GM18868 (cell line): ENCODE results near the gene GRIK3.

Experiments
- ATAC-seq: cut with Tn5 transposase; IDR thresholded peaks from one replicate; pipeline ENCODE4 v1.9.1; 2021; ENCODE audit warnings: mild to moderate bottlenecking, moderate library complexity; ENCODE audit not compliant: unreplicated experiment

Gene GRIK3

DNA sequence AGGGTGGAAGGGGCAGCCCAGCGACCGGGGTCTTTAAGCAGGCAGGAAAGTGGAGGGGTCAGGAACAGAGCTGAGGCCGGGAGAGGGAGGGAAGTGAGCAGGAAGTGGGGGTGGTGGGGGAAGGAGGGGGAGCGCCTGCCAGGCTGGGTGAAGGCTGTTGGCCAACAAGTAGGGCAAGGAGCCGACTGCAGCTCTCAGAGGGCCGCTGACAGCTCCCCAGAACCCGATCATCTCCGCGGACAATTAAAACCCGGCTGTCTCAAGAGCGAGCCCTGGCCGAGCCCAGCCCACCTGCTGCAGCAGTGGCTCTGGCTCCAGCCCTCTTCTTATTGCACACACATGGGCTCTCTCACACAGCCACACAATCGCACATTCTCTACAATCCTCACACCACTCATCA lies 51.6 kb downstream of the GRIK3 start:
- no peak for ATAC-seq

DNA sequence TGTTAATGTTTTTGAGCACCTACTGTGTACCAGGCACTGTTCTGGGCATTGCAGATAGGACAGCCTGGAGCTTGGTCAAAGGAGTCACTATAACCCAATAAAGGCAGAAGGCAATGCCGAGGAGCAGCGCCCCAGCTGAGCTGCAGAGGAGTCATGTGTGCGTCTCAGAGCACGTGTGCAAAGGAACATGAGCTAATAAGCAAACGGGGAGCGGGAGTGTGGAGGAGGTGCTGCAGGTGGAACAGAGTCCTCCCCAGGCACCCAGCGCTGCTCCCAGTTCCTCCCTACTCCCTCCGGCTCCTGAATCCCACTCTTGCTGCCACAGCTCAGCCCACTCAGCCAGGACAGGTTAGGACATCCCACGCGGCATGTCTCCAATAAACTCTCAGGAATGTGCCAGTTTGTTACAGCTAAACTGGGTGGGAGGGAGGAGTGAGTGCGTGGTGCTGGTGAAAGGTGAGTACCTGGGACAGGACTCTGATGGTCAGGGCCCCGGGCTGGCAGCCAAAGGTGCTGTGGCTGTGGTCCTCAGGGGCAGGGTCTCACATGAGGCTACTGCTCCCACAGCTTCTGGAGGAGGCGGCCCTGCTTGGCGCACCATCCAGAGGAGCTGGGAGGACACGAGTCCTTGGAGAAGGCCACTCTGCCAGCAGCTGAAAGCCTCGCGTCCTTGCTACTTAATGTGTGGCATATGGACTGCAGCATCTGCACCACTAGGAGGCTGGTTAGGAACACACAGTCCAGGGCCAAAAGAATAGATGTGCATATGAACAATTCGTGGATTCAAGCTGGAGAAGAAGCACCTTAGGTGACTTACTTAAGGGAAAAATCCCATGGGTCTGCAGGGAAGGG lies 52.3 kb downstream of the GRIK3 start:
- ATAC-seq, result no peak

GRCh38 chr1:36981126-36981525 lies 53.2 kb downstream of the GRIK3 start:
- no peak for ATAC-seq

DNA sequence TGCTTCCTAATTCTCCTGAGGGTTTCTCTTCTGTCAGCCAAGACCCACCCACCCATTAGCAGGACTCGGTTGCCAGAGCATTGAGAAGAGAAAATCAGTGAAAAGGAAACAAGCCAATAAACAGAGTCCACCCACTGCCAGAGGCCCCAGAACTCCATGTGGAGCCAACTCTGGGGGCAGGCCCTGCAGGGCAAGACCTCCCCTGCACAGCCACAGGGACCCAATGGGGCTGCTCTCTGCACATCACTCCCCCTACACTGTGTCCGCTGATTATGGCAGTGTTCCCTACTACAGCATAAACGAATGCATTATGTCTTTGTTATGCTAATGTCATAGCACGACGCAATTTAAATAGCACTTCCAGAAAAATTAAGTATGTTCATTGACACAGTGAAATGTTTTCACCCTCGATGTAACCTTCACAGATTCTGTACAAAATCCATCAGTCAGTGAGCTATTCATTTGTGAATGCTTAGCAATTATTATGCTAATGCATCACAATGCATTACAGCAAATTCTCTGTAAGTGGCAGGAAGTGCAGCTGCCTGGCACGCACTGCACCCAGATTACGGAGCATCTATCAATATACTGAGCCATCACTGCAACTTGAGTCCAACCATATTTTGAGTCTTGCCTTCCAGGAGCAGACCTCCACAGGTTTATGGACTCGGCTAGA lies 56.4 kb downstream of the GRIK3 start:
- no peak for ATAC-seq

DNA sequence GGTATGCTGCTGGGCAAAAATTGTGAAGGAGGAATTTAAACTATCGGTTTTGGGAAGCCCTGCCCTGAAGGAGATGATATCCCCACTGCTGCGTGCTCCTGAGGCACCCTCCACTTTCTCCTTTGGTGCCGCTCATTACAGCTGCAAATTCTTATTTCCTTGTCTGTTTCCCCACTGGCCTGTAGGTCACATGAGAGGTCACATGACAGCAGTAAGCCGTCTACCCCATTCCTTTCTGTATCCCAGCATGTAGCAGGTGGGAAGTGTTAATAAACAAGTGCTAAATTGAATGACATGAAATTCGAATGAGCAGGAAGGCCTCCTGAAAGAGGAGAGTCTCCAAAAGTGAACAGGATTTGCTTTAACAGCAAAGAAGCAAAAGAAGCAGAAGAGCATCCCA lies 58.7 kb downstream of the GRIK3 start:
- no peak for ATAC-seq

GRCh38 chr1:36973056-36973455 lies 61.3 kb downstream of the GRIK3 start:
- no peak for ATAC-seq

GRCh38 chr1:36971852-36972618 lies 62.3 kb downstream of the GRIK3 start:
- no peak for ATAC-seq

DNA sequence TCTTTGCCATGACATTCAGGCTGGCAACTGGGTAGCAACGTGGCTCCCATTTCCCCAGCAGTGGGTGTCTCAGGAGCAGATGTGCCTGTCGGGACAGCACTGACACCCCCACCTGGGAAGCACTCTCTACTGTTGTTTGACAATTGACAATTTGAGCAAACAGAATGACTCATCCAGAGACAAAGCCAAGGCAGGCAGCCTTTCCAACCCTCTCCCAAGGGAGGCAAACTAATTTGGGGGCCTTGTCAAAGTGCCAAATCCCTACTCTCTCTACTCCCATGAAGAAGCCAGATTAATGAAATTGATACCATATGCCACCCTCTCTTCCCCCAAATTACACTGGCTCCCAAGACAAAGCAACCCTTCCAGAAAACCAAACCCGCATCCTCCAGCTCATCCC lies 65.6 kb downstream of the GRIK3 start:
- no peak for ATAC-seq

GRCh38 chr1:36966242-36966641 lies 68.1 kb downstream of the GRIK3 start:
- no peak for ATAC-seq

DNA sequence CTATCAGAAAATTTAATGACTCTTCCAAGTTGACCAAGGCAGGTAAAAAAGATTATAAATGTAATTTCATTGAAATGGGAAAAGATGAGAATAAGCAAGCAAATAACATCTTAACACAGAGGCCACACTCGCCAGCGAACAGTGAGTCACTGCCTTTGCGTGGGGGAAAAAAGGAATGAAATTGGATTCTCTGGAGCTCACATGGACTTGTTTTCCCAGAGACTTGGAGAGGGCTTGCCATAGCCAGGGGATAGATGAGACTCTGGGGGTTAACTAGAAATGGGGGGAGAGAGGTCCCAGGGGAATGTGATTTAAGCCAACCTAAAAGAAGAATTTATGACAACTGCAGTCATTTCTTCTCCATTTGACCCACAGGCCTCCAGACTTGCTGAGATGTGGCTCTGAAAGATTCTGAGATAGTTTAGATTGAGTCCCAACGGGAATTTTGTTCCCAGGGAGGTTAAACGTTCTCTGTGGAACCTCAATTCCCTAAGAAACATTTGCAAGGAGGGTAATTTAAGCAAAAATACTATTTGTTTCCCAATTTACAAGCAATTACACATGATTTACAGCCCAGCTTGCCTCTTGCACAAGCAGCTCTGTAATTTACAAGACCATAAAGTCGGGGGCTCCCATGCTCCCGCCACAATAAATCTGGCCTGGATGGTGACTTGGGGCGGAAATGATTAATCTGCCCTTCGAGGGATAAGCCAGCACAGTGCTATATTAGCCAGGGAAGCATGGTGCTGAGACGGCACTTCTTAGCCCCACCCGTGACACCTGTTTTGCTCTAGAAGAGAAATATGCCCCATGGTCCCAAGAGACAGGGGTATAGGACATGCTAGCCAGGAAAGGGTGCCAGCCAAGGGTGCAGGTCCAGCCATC lies 68.8 kb downstream of the GRIK3 start:
- no peak for ATAC-seq

GRCh38 chr1:36964830-36965229 lies 69.5 kb downstream of the GRIK3 start:
- ATAC-seq, result no peak

- ATAC-seq, result no peak
These were observed 71.3 kb downstream of the GRIK3 start for GRCh38 chr1:36963006-36963405.

DNA sequence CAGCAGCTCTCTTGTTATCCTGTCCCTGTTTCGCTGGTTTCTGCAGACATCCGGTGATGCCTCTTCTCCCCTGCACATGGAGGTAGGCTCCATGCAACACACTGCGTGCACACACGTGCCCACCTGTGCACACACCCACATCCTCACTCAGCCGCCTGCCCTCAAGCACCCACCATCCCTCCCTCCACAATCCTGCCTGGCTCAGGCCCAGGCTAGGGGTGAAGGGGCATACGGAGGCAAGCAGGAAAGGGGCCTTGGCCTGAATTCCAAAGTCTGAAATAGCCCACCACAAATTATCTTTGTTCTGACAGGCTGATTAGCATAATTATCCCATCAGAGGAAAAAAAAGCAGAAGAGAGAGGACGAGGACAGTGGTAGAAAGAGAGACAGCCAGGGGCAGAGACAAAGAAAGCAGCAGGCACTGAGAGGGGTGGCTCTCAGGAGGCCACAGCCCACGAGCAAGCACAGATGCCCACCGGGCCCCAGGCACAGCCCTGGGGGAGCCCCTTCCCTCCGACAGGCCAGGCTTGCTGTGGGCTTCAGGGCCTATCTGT lies 73.2 kb downstream of the GRIK3 start:
- ATAC-seq, result no peak

GRCh38 chr1:36956570-36956969 lies 77.7 kb downstream of the GRIK3 start:
- no peak for ATAC-seq

- no peak for ATAC-seq
These were observed 79.3 kb downstream of the GRIK3 start for GRCh38 chr1:36955016-36955415.

- ATAC-seq, result no peak
These were observed 81.3 kb downstream of the GRIK3 start for GRCh38 chr1:36953061-36953460.

GRCh38 chr1:36951761-36952160 lies 82.6 kb downstream of the GRIK3 start:
- ATAC-seq, result no peak

DNA sequence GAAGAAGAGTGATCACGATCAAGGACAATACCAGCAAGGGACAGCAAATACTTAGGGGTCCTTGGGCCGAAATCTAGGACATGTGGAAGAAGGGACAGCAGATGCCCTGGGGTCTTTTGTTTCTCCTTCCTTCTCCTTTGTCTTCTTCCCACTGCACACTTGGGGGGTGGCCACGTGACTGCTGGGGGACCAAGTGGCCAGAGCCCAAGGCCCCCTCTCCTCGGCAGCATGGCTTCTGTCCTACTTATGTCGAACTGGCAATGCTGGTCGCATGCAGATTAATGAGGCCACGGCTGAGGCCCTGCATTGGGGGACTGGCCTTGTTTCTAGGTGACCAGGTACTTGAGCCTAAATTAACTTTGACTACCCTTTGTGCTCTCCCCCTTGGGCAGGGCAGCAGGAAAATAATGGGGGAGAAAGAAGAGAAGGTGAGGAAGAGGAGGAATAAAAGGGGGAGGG lies 83.0 kb downstream of the GRIK3 start:
- no peak for ATAC-seq

DNA sequence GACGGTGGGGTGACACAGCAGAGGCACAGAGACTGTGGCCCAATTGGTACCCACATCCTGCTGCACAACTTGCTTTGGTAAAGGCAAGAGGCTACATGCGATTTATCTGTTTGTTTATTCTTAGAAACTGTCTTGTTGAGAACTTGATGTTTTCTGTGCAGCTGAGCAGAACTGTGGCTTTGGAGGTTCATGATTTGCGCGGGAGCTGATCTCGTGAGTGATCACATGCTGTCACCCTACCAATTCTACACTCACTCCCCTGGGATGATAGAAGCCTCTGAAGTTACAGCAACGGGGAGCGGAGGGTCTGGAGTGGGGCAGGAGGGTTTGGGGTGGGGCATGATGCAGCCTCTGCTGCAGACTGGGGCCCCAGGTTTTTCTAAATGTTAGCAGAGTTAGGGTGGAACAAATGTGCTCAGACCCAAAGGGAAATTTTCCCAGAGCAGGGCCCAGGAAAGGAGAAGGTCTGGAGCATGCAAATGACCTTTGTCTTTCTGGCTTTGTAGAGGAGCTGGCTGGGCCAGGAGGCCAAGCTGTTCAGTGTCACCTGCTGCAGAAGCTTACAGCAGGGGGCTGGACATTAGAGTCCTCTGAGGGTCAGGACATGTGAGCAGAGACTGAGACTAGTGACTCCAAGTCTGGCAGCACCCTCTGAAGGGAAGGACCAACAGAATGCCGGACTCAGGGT lies 83.6 kb downstream of the GRIK3 start:
- ATAC-seq, result no peak

DNA sequence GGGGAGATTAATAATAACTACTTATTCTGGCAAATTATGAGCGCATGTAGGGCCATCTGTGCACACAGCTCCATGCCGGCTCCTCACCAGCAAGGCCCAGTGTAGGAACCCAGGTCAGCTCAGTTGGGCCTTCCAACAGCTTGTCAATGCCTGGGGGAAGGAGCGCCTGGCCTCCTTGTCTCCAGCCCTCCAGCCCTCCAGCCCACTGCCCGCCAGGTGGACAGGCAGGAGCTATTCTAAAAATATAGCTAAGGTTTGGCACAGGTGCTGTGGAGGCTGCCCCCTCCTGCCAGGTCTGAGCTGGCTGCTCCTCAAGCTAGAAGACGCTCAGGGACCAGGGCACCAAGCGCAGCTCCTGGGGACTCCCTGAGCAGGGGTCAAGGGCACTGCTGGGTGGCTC lies 85.7 kb downstream of the GRIK3 start:
- ATAC-seq, result no peak
